ENCODE measurements around the gene NLGN2.

DNA sequence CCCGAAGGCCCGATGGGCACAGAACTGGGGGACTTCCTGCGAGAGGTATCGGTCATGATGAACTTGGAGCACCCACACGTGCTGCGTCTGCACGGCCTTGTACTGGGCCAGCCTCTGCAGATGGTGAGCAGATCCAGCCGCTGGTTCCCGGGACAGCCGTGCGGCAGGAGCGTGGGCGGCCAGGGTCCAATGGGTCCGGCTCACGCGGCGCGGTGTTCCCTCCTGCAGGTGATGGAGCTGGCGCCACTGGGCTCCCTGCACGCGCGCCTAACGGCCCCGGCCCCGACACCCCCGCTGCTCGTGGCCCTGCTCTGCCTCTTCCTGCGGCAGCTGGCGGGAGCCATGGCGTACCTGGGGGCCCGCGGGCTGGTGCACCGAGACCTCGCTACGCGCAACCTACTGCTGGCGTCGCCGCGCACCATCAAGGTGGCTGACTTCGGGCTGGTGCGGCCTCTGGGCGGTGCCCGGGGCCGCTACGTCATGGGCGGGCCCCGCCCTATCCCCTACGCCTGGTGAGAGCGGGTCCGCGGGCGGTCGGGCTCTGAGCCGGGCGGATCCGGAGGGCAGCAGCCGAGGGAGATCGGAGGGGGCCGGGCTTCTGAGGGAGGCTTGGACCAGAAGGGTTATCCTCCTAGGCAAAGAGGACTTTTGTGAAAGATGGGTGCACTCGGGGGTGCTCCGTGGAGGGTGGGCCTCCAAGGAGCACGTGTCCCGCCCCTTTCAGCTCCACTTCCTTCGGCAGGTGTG lies 23.7 kb upstream of the NLGN2 start:
- no peak for TF ChIP-seq RAD21 (IDR thresholded peaks at IDR 0.05; ENCODE audit: low read depth)
- TF ChIP-seq TCF12 (IDR thresholded peaks at IDR 0.05; ENCODE audit: low read depth), result no peak
- TF ChIP-seq TEAD4 (IDR thresholded peaks at IDR 0.05), result no peak
- TF ChIP-seq EP300 (IDR thresholded peaks at IDR 0.05; ENCODE audit: borderline replicate concordance), result no peak
- no peak for TF ChIP-seq CEBPB (IDR thresholded peaks at IDR 0.05)
- TF ChIP-seq, protein P1, sequence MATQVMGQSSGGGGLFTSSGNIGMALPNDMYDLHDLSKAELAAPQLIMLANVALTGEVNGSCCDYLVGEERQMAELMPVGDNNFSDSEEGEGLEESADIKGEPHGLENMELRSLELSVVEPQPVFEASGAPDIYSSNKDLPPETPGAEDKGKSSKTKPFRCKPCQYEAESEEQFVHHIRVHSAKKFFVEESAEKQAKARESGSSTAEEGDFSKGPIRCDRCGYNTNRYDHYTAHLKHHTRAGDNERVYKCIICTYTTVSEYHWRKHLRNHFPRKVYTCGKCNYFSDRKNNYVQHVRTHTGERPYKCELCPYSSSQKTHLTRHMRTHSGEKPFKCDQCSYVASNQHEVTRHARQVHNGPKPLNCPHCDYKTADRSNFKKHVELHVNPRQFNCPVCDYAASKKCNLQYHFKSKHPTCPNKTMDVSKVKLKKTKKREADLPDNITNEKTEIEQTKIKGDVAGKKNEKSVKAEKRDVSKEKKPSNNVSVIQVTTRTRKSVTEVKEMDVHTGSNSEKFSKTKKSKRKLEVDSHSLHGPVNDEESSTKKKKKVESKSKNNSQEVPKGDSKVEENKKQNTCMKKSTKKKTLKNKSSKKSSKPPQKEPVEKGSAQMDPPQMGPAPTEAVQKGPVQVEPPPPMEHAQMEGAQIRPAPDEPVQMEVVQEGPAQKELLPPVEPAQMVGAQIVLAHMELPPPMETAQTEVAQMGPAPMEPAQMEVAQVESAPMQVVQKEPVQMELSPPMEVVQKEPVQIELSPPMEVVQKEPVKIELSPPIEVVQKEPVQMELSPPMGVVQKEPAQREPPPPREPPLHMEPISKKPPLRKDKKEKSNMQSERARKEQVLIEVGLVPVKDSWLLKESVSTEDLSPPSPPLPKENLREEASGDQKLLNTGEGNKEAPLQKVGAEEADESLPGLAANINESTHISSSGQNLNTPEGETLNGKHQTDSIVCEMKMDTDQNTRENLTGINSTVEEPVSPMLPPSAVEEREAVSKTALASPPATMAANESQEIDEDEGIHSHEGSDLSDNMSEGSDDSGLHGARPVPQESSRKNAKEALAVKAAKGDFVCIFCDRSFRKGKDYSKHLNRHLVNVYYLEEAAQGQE (IDR thresholded peaks at IDR 0.05; ENCODE audit: low read depth), result no peak
- no peak for TF ChIP-seq YY1 (IDR thresholded peaks at IDR 0.05; ENCODE audit: low read depth)
- TF ChIP-seq, protein P2, sequence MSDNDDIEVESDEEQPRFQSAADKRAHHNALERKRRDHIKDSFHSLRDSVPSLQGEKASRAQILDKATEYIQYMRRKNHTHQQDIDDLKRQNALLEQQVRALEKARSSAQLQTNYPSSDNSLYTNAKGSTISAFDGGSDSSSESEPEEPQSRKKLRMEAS (IDR thresholded peaks at IDR 0.05), result no peak
- no peak for TF ChIP-seq TAF1 (IDR thresholded peaks at IDR 0.05; ENCODE audit: low read depth)
- TF ChIP-seq FOXM1 (IDR thresholded peaks at IDR 0.05; ENCODE audit: borderline replicate concordance, low read depth), result no peak
